ENCODE results near the gene MPDZ. TPM values are rescaled to one million over a fixed set of nuclear protein-coding genes. Genes with fewer than 3 reads are reported as not detected.

Gene MPDZ
- total and polyA plus RNA-seq, 4 donors, result 9.5 to 62.7 (median 16.2) TPM

DNA sequence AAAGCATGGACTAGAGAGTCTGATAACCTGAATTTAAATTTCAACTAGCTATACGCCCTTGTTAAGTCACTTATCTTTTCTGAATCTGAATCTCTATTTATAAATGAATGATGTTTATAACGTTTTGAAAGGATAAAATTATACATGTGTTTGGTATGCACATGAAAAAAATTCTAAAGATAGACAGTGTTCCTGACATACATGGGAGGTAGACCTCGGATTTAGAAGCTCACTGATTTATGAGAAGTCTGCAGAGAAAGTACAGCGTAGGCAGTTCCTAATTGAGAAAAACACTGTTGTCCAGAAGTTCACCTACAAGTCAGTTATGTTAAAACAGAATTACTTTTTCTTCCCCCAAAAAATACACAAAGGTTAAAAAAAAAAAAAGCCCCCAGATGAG, 26.6 kb downstream of the MPDZ start:
- Histone ChIP-seq H3K4me1 (ENCODE audit: control insufficient read depth in 5 of 5, insufficient read depth in 5 of 5, low read length in 5 of 5) (peaks cover 0 to 10% (median 0%) of the 10 kb centered on the region in 5 donors), H3K27me3 (ENCODE audit: control insufficient read depth in 3 of 3, insufficient read depth in 3 of 3, low read length in 2 of 3) (no peaks in the 10 kb centered on the region), H3K36me3 (ENCODE audit: control insufficient read depth in 4 of 4, insufficient read depth in 4 of 4, low read length in 4 of 4) (peaks cover 0 to 13% (median 5%) of the 10 kb centered on the region in 4 donors), H3K9me3 (ENCODE audit: control insufficient read depth in 4 of 4, insufficient read depth in 3 of 4, low read length in 3 of 4) (peaks cover 0 to 4% (median 0%) of the 10 kb centered on the region in 4 donors), H3K27ac (ENCODE audit: low read depth in 1 of 2, low read length in 1 of 2) (no peak overlapping the region), H3K4me3 (no peak overlapping the region), H3K9ac (ENCODE audit: insufficient read depth in 1 of 2, low read length in 2 of 2) (no peak overlapping the region)
- ATAC-seq (ENCODE audit: insufficient read depth, low FRiP score), result no peak
- TF ChIP-seq CTCF (IDR thresholded peaks at IDR 0.05; ENCODE audit: control extremely low read depth, extremely low read depth), result no peak
- no peak for DNase-seq
- WGBS, 2 donors, result 69 to 81% methylated on average over 4 of the region's 4 CpGs

DNA sequence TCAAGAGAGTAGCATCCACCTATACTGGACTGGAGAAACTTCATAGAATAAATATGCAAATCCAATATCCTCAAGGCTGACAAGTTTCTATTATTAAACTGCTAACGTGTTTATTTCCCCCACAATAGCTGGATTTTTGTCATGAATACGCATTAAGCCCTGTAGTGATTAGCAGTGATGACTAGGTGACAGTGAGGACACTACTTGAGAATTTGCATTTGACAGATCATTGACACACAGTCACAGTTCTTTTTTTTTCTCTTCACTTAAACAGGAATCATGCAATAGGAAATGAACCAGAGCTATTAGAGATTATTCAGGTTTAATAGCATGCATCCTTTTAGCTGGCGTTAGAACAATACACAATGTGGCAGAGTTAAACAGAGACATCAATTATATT, 35.3 kb downstream of the MPDZ start:
- no peak for ATAC-seq (ENCODE audit: insufficient read depth, low FRiP score)
- H3K4me1 ChIP-seq (ENCODE audit: control insufficient read depth in 5 of 5, insufficient read depth in 5 of 5, low read length in 5 of 5), result peaks cover 0 to 4% (median 0%) of the 10 kb centered on the region in 5 donors
- peaks cover 3 to 18% (median 9%) of the 10 kb centered on the region in 4 donors for H3K36me3 ChIP-seq (ENCODE audit: control insufficient read depth in 4 of 4, insufficient read depth in 4 of 4, low read length in 4 of 4)
- no peak for TF ChIP-seq CTCF (IDR thresholded peaks at IDR 0.05; ENCODE audit: control extremely low read depth, extremely low read depth)
- no peak for DNase-seq
- WGBS, 2 donors, result 76 to 86% methylated on average over 3 of the region's 3 CpGs
- H3K27ac ChIP-seq (ENCODE audit: low read depth in 1 of 2, low read length in 1 of 2), result no peak overlapping the region
- no peaks in the 10 kb centered on the region for H3K9me3 ChIP-seq (ENCODE audit: control insufficient read depth in 4 of 4, insufficient read depth in 3 of 4, low read length in 3 of 4)
- no peak overlapping the region for H3K9ac ChIP-seq (ENCODE audit: insufficient read depth in 1 of 2, low read length in 2 of 2)
- no peaks in the 10 kb centered on the region for H3K27me3 ChIP-seq (ENCODE audit: control insufficient read depth in 3 of 3, insufficient read depth in 3 of 3, low read length in 2 of 3)
- no peak overlapping the region for H3K4me3 ChIP-seq

- ATAC-seq (ENCODE audit: insufficient read depth, low FRiP score) (no peak), DNase-seq (no peak)
- H3K27ac ChIP-seq (ENCODE audit: low read depth in 1 of 2, low read length in 1 of 2), result no peak overlapping the region
- no peak overlapping the region for H3K4me3 ChIP-seq
- H3K4me1 ChIP-seq (ENCODE audit: control insufficient read depth in 5 of 5, insufficient read depth in 5 of 5, low read length in 5 of 5), result no peaks in the 10 kb centered on the region
- WGBS, 2 donors, result 85 to 94% methylated on average over 2 of the region's 2 CpGs
- TF ChIP-seq CTCF (IDR thresholded peaks at IDR 0.05; ENCODE audit: control extremely low read depth, extremely low read depth), result no peak
- peaks cover 0 to 2% (median 0%) of the 10 kb centered on the region in 4 donors for H3K9me3 ChIP-seq (ENCODE audit: control insufficient read depth in 4 of 4, insufficient read depth in 3 of 4, low read length in 3 of 4)
- H3K27me3 ChIP-seq (ENCODE audit: control insufficient read depth in 3 of 3, insufficient read depth in 3 of 3, low read length in 2 of 3), result no peaks in the 10 kb centered on the region
- H3K9ac ChIP-seq (ENCODE audit: insufficient read depth in 1 of 2, low read length in 2 of 2), result no peak overlapping the region
- H3K36me3 ChIP-seq (ENCODE audit: control insufficient read depth in 4 of 4, insufficient read depth in 4 of 4, low read length in 4 of 4), result peaks cover 1 to 10% (median 3%) of the 10 kb centered on the region in 4 donors
These were observed 38.2 kb downstream of the MPDZ start for GRCh38 chr9:13241283-13241682.

GRCh38 chr9:13239660-13240059, 39.8 kb downstream of the MPDZ start:
- DNase-seq (no peak), ATAC-seq (ENCODE audit: insufficient read depth, low FRiP score) (no peak)
- Histone ChIP-seq H3K27ac (ENCODE audit: low read depth in 1 of 2, low read length in 1 of 2) (no peak overlapping the region), H3K27me3 (ENCODE audit: control insufficient read depth in 3 of 3, insufficient read depth in 3 of 3, low read length in 2 of 3) (no peaks in the 10 kb centered on the region), H3K4me1 (ENCODE audit: control insufficient read depth in 5 of 5, insufficient read depth in 5 of 5, low read length in 5 of 5) (no peaks in the 10 kb centered on the region), H3K4me3 (no peak overlapping the region), H3K9ac (ENCODE audit: insufficient read depth in 1 of 2, low read length in 2 of 2) (no peak overlapping the region), H3K36me3 (ENCODE audit: control insufficient read depth in 4 of 4, insufficient read depth in 4 of 4, low read length in 4 of 4) (peaks cover 1 to 10% (median 3%) of the 10 kb centered on the region in 4 donors), H3K9me3 (ENCODE audit: control insufficient read depth in 4 of 4, insufficient read depth in 3 of 4, low read length in 3 of 4) (peaks cover 0 to 2% (median 0%) of the 10 kb centered on the region in 4 donors)
- TF ChIP-seq CTCF (IDR thresholded peaks at IDR 0.05; ENCODE audit: control extremely low read depth, extremely low read depth), result no peak

Data from lung (tissue), 12 donors.